ENCODE measurements around the gene EMSY.

GRCh38 chr11:76493040-76493439, 48.2 kb downstream of the EMSY start:
- TF ChIP-seq CTCF (IDR thresholded peaks at IDR 0.05), result no peak
- no peak for TF ChIP-seq EP300 (IDR thresholded peaks at IDR 0.05)
- no peak for TF ChIP-seq POLR2A (IDR thresholded peaks at IDR 0.05)
